Activated naive CD8-positive, alpha-beta T cell treated with anti-CD3 and anti-CD28 coated beads, Interleukin-2, amount 50 U/mL, for 24 hours (primary cell): Measurements from ENCODE around the gene EHBP1.

Experiments used
- ATAC-seq: fragments of 150-1000 bp; cut with Tn5 transposase; one replicate; pipeline ENCODE4 v1.10.0; 2021
- DNase-seq: peaks from one replicate; pipeline ENCODE4 v3.0.0; 2021
- H3K27ac Mint-ChIP-seq: one replicate; pipeline ENCODE4 v1.8.0; 2021; ENCODE audit warnings: mild to moderate bottlenecking, mixed read lengths
- H3K27me3 Mint-ChIP-seq: one replicate; pipeline ENCODE4 v1.8.0; 2021; ENCODE audit warnings: mixed read lengths
- H3K36me3 Mint-ChIP-seq: one replicate; pipeline ENCODE4 v1.8.0; 2021; ENCODE audit warnings: low read depth, mixed read lengths
- H3K4me1 Mint-ChIP-seq: one replicate; pipeline ENCODE4 v1.8.0; 2021; ENCODE audit warnings: mixed read lengths
- H3K4me3 Mint-ChIP-seq: one replicate; pipeline ENCODE4 v1.8.0; 2021; ENCODE audit warnings: mild to moderate bottlenecking, moderate library complexity, mixed read lengths
- H3K9me3 Mint-ChIP-seq: one replicate; pipeline ENCODE4 v1.8.0; 2021; ENCODE audit warnings: mixed read lengths

The EHBP1 gene

DNA sequence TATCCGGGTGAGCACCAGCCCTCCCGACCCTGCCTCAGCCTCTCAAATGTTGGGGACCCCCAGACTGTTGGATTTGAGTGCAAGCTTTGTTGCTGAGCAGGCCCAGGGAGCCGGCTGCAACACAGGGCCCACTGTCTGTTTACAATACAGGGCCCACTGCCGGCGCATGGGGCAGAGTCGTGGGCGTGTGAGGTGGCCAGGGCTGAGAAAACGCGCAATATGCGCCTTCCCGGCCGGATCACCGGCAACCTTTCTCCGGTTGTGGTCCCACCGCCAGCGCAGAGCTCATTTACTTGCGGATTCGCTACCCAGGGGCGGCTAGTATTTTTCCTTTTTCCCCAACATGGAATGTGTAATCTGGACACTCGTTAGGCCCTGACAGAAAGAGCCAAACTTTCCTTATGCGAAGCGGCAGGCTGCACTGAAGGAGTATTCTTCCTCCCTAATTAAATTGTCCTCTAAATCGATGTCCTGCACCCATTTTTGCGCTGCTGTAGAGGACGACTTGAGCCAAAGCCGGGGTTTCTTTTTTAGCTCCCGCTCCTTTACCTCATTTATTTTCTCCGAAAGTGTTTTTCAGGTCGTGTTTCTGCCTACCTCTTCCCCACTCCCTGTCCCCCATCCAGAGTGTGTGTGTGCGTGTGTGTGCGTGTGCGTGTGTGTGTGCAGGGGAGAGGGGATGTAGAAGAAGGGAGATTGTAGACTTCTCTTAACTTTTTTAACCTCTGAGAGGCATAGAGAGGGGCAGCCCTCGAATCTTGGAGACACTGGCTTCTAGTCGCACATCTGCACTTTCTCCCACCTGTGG lies 347.8 kb downstream of the EHBP1 start:
- peaks cover 88% of the 10 kb centered on the region for H3K27me3 Mint-ChIP-seq
- ATAC-seq = no peak
- peak; percentile 7 for DNase-seq
- H3K36me3 Mint-ChIP-seq = peaks cover 2% of the 10 kb centered on the region
- H3K9me3 Mint-ChIP-seq = no peaks in the 10 kb centered on the region
- H3K27ac Mint-ChIP-seq = no peak overlapping the region
- H3K4me1 Mint-ChIP-seq = peaks cover 67% of the 10 kb centered on the region
- no peak overlapping the region for H3K4me3 Mint-ChIP-seq

GRCh38 chr2:63053889-63054602 lies 348.5 kb downstream of the EHBP1 start:
- Mint-ChIP-seq H3K27me3 (peaks cover 86% of the 10 kb centered on the region), H3K36me3 (peaks cover 2% of the 10 kb centered on the region), H3K4me3 (peak overlapping the region; percentile 61), H3K9me3 (no peaks in the 10 kb centered on the region), H3K4me1 (peaks cover 66% of the 10 kb centered on the region), H3K27ac (no peak overlapping the region)
- ATAC-seq = no peak
- peak; percentile 57 for DNase-seq

- Mint-ChIP-seq H3K9me3 (peaks cover under 1% of the 10 kb centered on the region), H3K4me3 (no peak overlapping the region), H3K27ac (no peak overlapping the region), H3K36me3 (peaks cover 2% of the 10 kb centered on the region), H3K27me3 (peaks cover 81% of the 10 kb centered on the region), H3K4me1 (peaks cover 58% of the 10 kb centered on the region)
- ATAC-seq (no peak), DNase-seq (no peak)
Measured at GRCh38 chr2:63054841-63055225, 349.3 kb downstream of the EHBP1 start.

GRCh38 chr2:63055226-63056106 lies 350.0 kb downstream of the EHBP1 start:
- H3K9me3 Mint-ChIP-seq = peaks cover 4% of the 10 kb centered on the region
- DNase-seq (peak; percentile 14), ATAC-seq (no peak)
- peaks cover 60% of the 10 kb centered on the region for H3K4me1 Mint-ChIP-seq
- peak overlapping the region; percentile 55 for H3K4me3 Mint-ChIP-seq
- peak overlapping the region; percentile 11 for H3K27ac Mint-ChIP-seq
- H3K27me3 Mint-ChIP-seq = peaks cover 84% of the 10 kb centered on the region
- H3K36me3 Mint-ChIP-seq = peaks cover 3% of the 10 kb centered on the region

DNA sequence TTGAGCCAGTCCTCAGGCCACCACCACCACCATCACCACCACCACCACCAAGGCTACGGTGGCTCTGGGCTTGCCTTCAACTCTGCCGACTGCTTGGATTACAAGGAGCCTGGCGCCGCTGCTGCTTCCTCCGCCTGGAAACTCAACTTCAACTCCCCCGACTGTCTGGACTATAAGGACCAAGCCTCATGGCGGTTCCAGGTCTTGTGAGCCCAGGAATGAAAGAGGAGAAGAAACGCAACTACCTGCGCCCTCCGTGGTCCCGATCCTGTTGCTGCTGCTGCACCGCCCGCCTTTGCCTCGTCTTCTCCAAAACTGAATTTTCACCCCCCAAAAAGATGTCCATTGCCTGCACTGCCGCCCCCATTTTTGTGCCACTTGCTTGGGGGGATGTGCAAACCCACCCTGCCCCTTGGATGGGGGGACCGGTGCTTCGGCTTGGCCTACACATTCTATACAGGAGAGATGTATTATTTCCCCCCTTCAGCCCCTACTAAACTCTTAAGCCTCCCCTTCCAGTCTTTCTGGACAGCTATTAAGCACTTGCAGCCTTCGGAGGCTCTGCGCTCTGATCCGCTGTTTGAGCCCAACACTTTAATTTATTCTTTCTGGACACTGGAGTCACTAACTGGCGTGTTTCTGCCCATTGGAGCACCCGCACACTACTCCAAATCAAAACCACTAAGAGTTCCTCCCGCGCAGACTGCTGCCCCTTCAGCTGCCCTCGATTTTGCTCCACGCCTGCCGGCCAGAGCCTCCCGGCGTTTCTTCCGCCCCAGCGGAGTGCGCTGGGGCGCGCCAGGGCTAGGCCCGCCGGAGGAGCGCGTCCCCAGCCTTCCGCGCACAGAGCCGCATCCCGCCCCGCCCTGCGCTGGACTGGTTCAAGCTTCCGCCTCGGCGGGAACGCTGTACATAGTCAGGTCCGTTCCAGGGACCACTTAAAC lies 350.9 kb downstream of the EHBP1 start:
- H3K27ac Mint-ChIP-seq = peak overlapping the region; percentile 11
- H3K9me3 Mint-ChIP-seq = peaks cover 4% of the 10 kb centered on the region
- DNase-seq (peak; percentile 36), ATAC-seq (no peak)
- peaks cover 86% of the 10 kb centered on the region for H3K27me3 Mint-ChIP-seq
- peak overlapping the region; percentile 55 for H3K4me3 Mint-ChIP-seq
- H3K4me1 Mint-ChIP-seq = peaks cover 57% of the 10 kb centered on the region
- H3K36me3 Mint-ChIP-seq = peaks cover 3% of the 10 kb centered on the region

- DNase-seq (peak; percentile 2), ATAC-seq (no peak)
- Mint-ChIP-seq H3K4me3 (peak overlapping the region; percentile 55), H3K27me3 (peaks cover 89% of the 10 kb centered on the region), H3K27ac (no peak overlapping the region), H3K4me1 (peaks cover 53% of the 10 kb centered on the region), H3K36me3 (peaks cover 3% of the 10 kb centered on the region), H3K9me3 (peaks cover 6% of the 10 kb centered on the region)
Measured at GRCh38 chr2:63057249-63058143, 352.0 kb downstream of the EHBP1 start.

DNA sequence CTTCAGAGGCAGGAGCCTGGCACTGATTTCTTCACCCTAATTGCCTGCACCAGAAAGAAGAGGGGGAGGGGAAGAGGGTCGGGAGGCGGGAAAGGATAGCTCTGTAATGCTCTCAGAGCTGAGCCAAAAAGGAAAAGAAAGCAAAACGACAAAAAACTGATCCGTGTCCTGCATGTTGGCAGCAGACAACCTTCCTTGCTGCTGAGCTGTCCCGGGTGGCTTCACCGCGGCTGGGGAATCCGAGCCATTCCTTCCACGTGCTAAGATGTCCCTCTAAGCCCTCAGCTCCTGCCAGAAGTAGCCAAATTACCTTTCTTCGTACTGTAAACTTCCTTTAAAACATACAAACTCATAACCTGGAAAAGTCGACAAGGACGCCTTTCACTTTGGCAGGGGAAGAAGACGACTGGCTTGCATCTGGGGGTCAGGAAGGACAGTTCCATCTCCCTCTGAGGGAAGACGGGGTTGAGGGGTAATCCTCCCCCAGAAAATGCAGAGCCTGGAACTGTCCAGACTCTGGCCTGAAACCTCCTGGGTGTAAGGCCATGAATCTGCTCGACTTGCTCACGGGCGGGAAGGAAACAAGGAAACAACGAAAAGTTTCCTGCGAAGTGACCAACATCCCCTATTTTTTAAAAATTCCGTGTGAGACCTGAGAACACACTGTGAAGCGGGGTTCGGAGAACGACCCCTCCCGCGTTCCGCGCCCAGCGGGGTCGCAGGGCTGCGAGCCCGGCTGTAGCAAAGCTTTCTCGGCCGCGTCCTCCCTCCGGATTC lies 352.8 kb downstream of the EHBP1 start:
- Mint-ChIP-seq H3K27ac (no peak overlapping the region), H3K27me3 (peaks cover 88% of the 10 kb centered on the region), H3K4me1 (peaks cover 51% of the 10 kb centered on the region), H3K36me3 (peaks cover 3% of the 10 kb centered on the region), H3K4me3 (peak overlapping the region; percentile 63), H3K9me3 (peaks cover 13% of the 10 kb centered on the region)
- peak; percentile 3 for DNase-seq
- ATAC-seq = no peak

- DNase-seq (peak; percentile 5), ATAC-seq (peak; percentile 22)
- H3K36me3 Mint-ChIP-seq = peaks cover 3% of the 10 kb centered on the region
- peaks cover 88% of the 10 kb centered on the region for H3K27me3 Mint-ChIP-seq
- peaks cover 43% of the 10 kb centered on the region for H3K4me1 Mint-ChIP-seq
- H3K4me3 Mint-ChIP-seq = no peak overlapping the region
- no peak overlapping the region for H3K27ac Mint-ChIP-seq
- peaks cover 13% of the 10 kb centered on the region for H3K9me3 Mint-ChIP-seq
Measured at GRCh38 chr2:63058921-63059792, 353.6 kb downstream of the EHBP1 start.

DNA sequence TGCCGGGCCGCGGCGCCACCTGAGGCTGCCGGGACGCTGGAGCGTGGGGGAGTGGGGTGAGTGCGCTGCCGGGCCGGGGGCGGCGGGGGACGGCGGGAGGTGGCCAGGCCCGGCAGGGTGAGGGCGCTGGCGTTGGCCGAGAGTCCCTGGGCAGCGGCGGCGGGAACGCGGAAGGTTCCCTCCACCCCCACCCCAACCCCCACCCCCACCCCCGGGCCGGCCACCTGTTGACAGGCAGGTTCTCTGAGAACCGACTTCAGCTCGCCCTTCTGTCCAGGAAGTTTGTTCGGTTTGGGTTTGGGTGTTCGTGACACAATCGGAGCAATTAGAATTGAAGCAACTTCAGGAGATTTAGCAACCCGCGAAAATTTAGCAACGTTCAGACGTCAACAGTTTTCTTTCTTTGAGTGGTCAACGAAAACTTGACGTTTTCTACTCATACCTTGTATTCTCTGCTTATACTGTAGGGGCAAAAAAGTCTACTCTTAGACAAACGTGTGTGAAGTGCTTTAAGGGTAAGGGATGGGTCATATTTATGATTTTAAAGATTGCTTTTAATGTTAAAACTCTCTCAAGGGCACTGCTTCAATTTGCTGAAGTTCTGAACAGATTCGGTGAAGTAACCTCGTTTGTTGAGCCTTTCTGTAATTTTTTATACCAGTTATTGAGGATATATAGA lies 354.4 kb downstream of the EHBP1 start:
- H3K9me3 Mint-ChIP-seq = peaks cover 13% of the 10 kb centered on the region
- H3K4me1 Mint-ChIP-seq = peaks cover 35% of the 10 kb centered on the region
- H3K36me3 Mint-ChIP-seq = peaks cover 3% of the 10 kb centered on the region
- no peak for DNase-seq
- H3K27me3 Mint-ChIP-seq = peaks cover 87% of the 10 kb centered on the region
- H3K27ac Mint-ChIP-seq = no peak overlapping the region
- no peak for ATAC-seq
- H3K4me3 Mint-ChIP-seq = peak overlapping the region; percentile 42

DNA sequence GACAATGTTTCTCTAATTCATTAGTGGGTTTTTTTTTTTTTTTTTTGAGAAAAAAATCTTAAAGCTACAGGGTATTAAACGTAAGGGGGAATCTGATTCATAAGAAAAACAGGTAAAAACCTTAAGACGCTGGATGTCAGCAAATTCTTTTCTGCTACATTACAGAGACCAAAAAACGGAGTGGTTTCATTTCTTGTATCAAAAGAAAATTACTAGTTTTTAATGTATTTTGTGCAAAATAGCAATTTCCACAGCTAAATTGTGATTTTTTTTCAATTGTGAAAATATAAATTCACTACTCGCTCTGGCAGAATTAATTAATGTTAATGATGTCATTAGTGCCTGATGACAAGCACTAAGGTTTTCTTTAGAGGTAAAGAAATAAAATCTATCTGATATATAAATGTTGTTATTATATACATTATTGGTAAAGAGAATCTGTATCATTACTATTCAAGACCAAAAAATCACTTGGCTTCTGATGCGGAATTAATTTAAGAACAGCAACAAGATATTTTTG lies 355.0 kb downstream of the EHBP1 start:
- peaks cover 3% of the 10 kb centered on the region for H3K36me3 Mint-ChIP-seq
- H3K27ac Mint-ChIP-seq = no peak overlapping the region
- H3K4me3 Mint-ChIP-seq = no peak overlapping the region
- no peak for ATAC-seq
- H3K9me3 Mint-ChIP-seq = peaks cover 13% of the 10 kb centered on the region
- peaks cover 84% of the 10 kb centered on the region for H3K27me3 Mint-ChIP-seq
- no peak for DNase-seq
- peaks cover 32% of the 10 kb centered on the region for H3K4me1 Mint-ChIP-seq

- H3K9me3 Mint-ChIP-seq = peaks cover 13% of the 10 kb centered on the region
- no peak overlapping the region for H3K27ac Mint-ChIP-seq
- H3K27me3 Mint-ChIP-seq = peaks cover 68% of the 10 kb centered on the region
- ATAC-seq = no peak
- H3K4me1 Mint-ChIP-seq = peaks cover 3% of the 10 kb centered on the region
- peaks cover 2% of the 10 kb centered on the region for H3K36me3 Mint-ChIP-seq
- no peak overlapping the region for H3K4me3 Mint-ChIP-seq
- no peak for DNase-seq
Measured at GRCh38 chr2:63064197-63064596, 358.7 kb downstream of the EHBP1 start.
